Measurements from ENCODE around the gene SULT2A1.

DNA sequence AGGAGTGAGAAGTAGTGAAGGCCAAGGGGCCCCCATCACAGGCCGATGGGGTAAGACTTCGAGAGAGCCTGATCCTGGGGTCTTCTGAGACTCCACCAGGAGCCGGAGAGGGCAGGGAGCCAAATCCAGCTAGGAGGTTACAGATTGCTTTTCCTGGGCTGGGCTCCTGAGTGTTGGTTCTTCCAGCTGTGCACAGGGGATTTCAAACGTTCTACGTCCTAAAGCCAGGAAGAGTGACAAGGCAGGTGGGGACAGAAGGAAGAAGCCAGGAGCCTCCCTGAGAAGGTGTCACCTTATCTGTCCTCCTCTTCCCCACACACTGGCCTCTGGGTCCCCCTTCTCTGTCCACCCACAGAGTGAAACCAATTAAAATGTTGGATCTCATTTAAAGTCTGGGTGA lies 43.2 kb downstream of the SULT2A1 start:
- TF ChIP-seq CTCF (IDR thresholded peaks at IDR 0.05; ENCODE audit: insufficient read depth, low read length, poor library complexity, severe bottlenecking) (no peak), EZH2phosphoT487 (conservative IDR thresholded peaks at IDR 0.05; ENCODE audit: low read length) (no peak)

All from SU-DHL-6 (cell line).